ENCODE data around the gene LILRB1. TPM values are rescaled to one million over a fixed set of nuclear protein-coding genes. Genes with fewer than 3 reads are reported as not detected.
A peak's percentile ranks its signal among the peaks of the same experiment; 100 is the strongest.

The LILRB1 gene
- total and polyA plus RNA-seq, 9 of the 15 experiments (the other 6 are each of a cell fraction or from before 2014, with no cell fraction given): not detected

- in situ Hi-C loops (cut with MboI): loop anchor here (25.0 kb wide), 1 partner anchor 787 kb away; the partner anchor contains the start of gene SHISA7
- Histone ChIP-seq H3K4me1 (replicated peaks in 1 of 2; ENCODE audit: control insufficient read depth in 2 of 2, insufficient read depth in 2 of 2, low read length in 2 of 2) (peaks cover 0 to 8% of the 10 kb centered on the region in 2 experiments; a peak in 3 of 5 replicates), H3K27me3 (ENCODE audit: control insufficient read depth in 2 of 2, insufficient read depth in 2 of 2, low read length in 2 of 2) (peaks cover 3 to 26% of the 10 kb centered on the region in 2 experiments; a peak in 4 of 5 replicates), H3K36me3 (ENCODE audit: control insufficient read depth, insufficient read depth, low read length) (no peaks in the 10 kb centered on the region), H4K20me1 (replicated peaks; ENCODE audit: control insufficient read depth, insufficient read depth, low read length) (no peaks in the 10 kb centered on the region), H2AFZ (ENCODE audit: low read depth, low read length) (no peak overlapping the region), H3K27ac (ENCODE audit: extremely low read depth, low read depth, low read length) (no peak overlapping the region), H3K9me3 (replicated peaks; ENCODE audit: control insufficient read depth, insufficient read depth, low read depth, low read length) (no peaks in the 10 kb centered on the region), H3K4me2 (ENCODE audit: insufficient read depth, low read length) (no peak overlapping the region), H3K9me1 (ENCODE audit: control insufficient read depth, insufficient read depth, low read length) (no peaks in the 10 kb centered on the region), H3K4me3 (no peak overlapping the region), H3K9ac (ENCODE audit: insufficient read depth in 1 of 2, low read depth in 2 of 2, low read length in 2 of 2) (no peak overlapping the region), H3K79me2 (ENCODE audit: control insufficient read depth, insufficient read depth, low read length) (no peaks in the 10 kb centered on the region)
- TF ChIP-seq ATF3 (IDR thresholded peaks at IDR 0.05) (peak; percentile 85), ATF3 (CRISPR knock-in tag; conservative IDR thresholded peaks at IDR 0.05) (no peak), CEBPZ (IDR thresholded peaks at IDR 0.05; ENCODE audit: borderline replicate concordance, low read depth, low read length) (no peak), CEBPB (tag; IDR thresholded peaks at IDR 0.05) (peak; percentile 47; the same call in 1 of the 2 replicates), CEBPG (CRISPR knock-in tag; IDR thresholded peaks at IDR 0.05) (peak; percentile 47; the same call in 1 of the 2 replicates), CEBPG (tag; conservative IDR thresholded peaks at IDR 0.05 in 1 of 2, IDR thresholded peaks at IDR 0.05 in 1 of 2) (peak; percentile 56 to 66)
- DNase-seq (ENCODE audit: extremely low read depth in 1 of 4, low spot score in 3 of 4) (no peak), FAIRE-seq (no peak), ATAC-seq (0 out of 3 replicates have a peak, but pooled peaks have one; percentile 36)
- WGBS (ENCODE audit: insufficient coverage, low coverage, missing lambda C conversion rate): 2% methylated on average over 5 of the region's 6 CpGs
- POLR2A ChIA-PET: interaction anchor here (1.2 kb wide), 1 partner anchor 12 kb away, joined by 3 read pairs; no protein-coding TSS in a partner anchor
- CTCF ChIA-PET (ENCODE audit: low intra/inter-chr PET ratio): no interaction called here
- BruUV-seq (replicated peaks): no TSS peak
- intact Hi-C loops (cut with micrococcal nuclease): no loop called here
Measured at GRCh38 chr19:54650108-54650655, 19.9 kb downstream of the LILRB1 start.
